ENCODE results near the gene KMO. TPM values are rescaled to one million over a fixed set of nuclear protein-coding genes. Genes with fewer than 3 reads are reported as not detected.

KMO gene
- polyA plus RNA-seq, 3 donors from 2014 or later: not detected

GRCh38 chr1:241631674-241632073, 99.5 kb downstream of the KMO start:
- H3K4me1 Mint-ChIP-seq: peaks cover 8 to 27% of the 10 kb centered on the region in 2 donors
- H3K27ac Mint-ChIP-seq: no peak overlapping the region
- H3K4me3 Mint-ChIP-seq: no peak overlapping the region
- H3K27me3 Mint-ChIP-seq (ENCODE audit: low read depth in 3 of 3): no peaks in the 10 kb centered on the region
- no peaks in the 10 kb centered on the region for H3K9me3 Mint-ChIP-seq
- peaks cover 4 to 18% (median 16%) of the 10 kb centered on the region in 3 donors for H3K36me3 Mint-ChIP-seq
- DNase-seq: no peak

GRCh38 chr1:241632987-241633386, 100.8 kb downstream of the KMO start:
- DNase-seq: no peak
- H3K4me3 Mint-ChIP-seq: no peak overlapping the region
- no peak overlapping the region for H3K27ac Mint-ChIP-seq
- peaks cover 4 to 18% (median 16%) of the 10 kb centered on the region in 3 donors for H3K36me3 Mint-ChIP-seq
- H3K9me3 Mint-ChIP-seq: no peaks in the 10 kb centered on the region
- peaks cover 8 to 32% of the 10 kb centered on the region in 2 donors for H3K4me1 Mint-ChIP-seq
- no peaks in the 10 kb centered on the region for H3K27me3 Mint-ChIP-seq (ENCODE audit: low read depth in 3 of 3)

GRCh38 chr1:241635556-241636152, 103.5 kb downstream of the KMO start:
- Mint-ChIP-seq H3K27ac (no peak overlapping the region), H3K4me1 (peaks cover 15 to 42% of the 10 kb centered on the region in 2 donors), H3K4me3 (no peak overlapping the region), H3K9me3 (no peaks in the 10 kb centered on the region), H3K36me3 (peaks cover 4 to 18% (median 16%) of the 10 kb centered on the region in 3 donors), H3K27me3 (ENCODE audit: low read depth in 3 of 3) (peaks cover 0 to 7% (median 1%) of the 10 kb centered on the region in 3 donors)
- peak in 1 of 3 donors; percentile 14 for DNase-seq

GRCh38 chr1:241636291-241636690, 104.1 kb downstream of the KMO start:
- peaks cover 4 to 18% (median 16%) of the 10 kb centered on the region in 3 donors for H3K36me3 Mint-ChIP-seq
- peaks cover 0 to 7% (median 4%) of the 10 kb centered on the region in 3 donors for H3K27me3 Mint-ChIP-seq (ENCODE audit: low read depth in 3 of 3)
- no peak overlapping the region for H3K27ac Mint-ChIP-seq
- H3K4me1 Mint-ChIP-seq: peaks cover 16 to 48% of the 10 kb centered on the region in 2 donors
- H3K4me3 Mint-ChIP-seq: no peak overlapping the region
- no peak for DNase-seq
- no peaks in the 10 kb centered on the region for H3K9me3 Mint-ChIP-seq

- H3K4me1 Mint-ChIP-seq: peaks cover 16 to 48% of the 10 kb centered on the region in 2 donors
- H3K27me3 Mint-ChIP-seq (ENCODE audit: low read depth in 3 of 3): peaks cover 0 to 7% (median 4%) of the 10 kb centered on the region in 3 donors
- H3K9me3 Mint-ChIP-seq: no peaks in the 10 kb centered on the region
- H3K36me3 Mint-ChIP-seq: peaks cover 2 to 15% (median 10%) of the 10 kb centered on the region in 3 donors
- no peak for DNase-seq
- H3K27ac Mint-ChIP-seq: no peak overlapping the region
- peak overlapping the region in 2 of 5 donors; percentile 3 to 66 for H3K4me3 Mint-ChIP-seq
Measured at GRCh38 chr1:241637046-241637590, 104.9 kb downstream of the KMO start.

- Mint-ChIP-seq H3K4me1 (peaks cover 16 to 48% of the 10 kb centered on the region in 2 donors), H3K27ac (no peak overlapping the region), H3K4me3 (peak overlapping the region in 4 of 5 donors; percentile 3 to 66 (median 34)), H3K27me3 (ENCODE audit: low read depth in 3 of 3) (peaks cover 0 to 7% (median 4%) of the 10 kb centered on the region in 3 donors), H3K9me3 (no peaks in the 10 kb centered on the region), H3K36me3 (peaks cover 0 to 14% (median 7%) of the 10 kb centered on the region in 3 donors)
- no peak for DNase-seq
Measured at GRCh38 chr1:241637604-241638003, 105.4 kb downstream of the KMO start.

GRCh38 chr1:241638099-241638682, 106.0 kb downstream of the KMO start:
- H3K36me3 Mint-ChIP-seq: peaks cover 0 to 14% (median 7%) of the 10 kb centered on the region in 3 donors
- no peak for DNase-seq
- peaks cover 16 to 48% of the 10 kb centered on the region in 2 donors for H3K4me1 Mint-ChIP-seq
- peaks cover 0 to 7% (median 4%) of the 10 kb centered on the region in 3 donors for H3K27me3 Mint-ChIP-seq (ENCODE audit: low read depth in 3 of 3)
- H3K9me3 Mint-ChIP-seq: no peaks in the 10 kb centered on the region
- peak overlapping the region in 4 of 5 donors; percentile 10 to 58 (median 23) for H3K4me3 Mint-ChIP-seq
- H3K27ac Mint-ChIP-seq: no peak overlapping the region

GRCh38 chr1:241638909-241639622, 106.9 kb downstream of the KMO start:
- Mint-ChIP-seq H3K4me3 (peak overlapping the region; percentile 87 to 89 (median 87)), H3K9me3 (no peaks in the 10 kb centered on the region), H3K27me3 (ENCODE audit: low read depth in 3 of 3) (peaks cover 0 to 7% (median 4%) of the 10 kb centered on the region in 3 donors), H3K4me1 (peaks cover 16 to 48% of the 10 kb centered on the region in 2 donors), H3K27ac (peak overlapping the region; percentile 6 to 84 (median 68)), H3K36me3 (peaks cover 0 to 10% (median 7%) of the 10 kb centered on the region in 3 donors)
- DNase-seq: no peak

- peaks cover 16 to 48% of the 10 kb centered on the region in 2 donors for H3K4me1 Mint-ChIP-seq
- H3K36me3 Mint-ChIP-seq: peaks cover 0 to 8% (median 7%) of the 10 kb centered on the region in 3 donors
- peaks cover 0 to 1% (median 0%) of the 10 kb centered on the region in 6 donors for H3K9me3 Mint-ChIP-seq
- peak overlapping the region; percentile 34 to 84 (median 68) for H3K27ac Mint-ChIP-seq
- H3K27me3 Mint-ChIP-seq (ENCODE audit: low read depth in 3 of 3): peaks cover 0 to 7% (median 4%) of the 10 kb centered on the region in 3 donors
- H3K4me3 Mint-ChIP-seq: peak overlapping the region; percentile 87 to 89 (median 87)
- DNase-seq: no peak
Measured at GRCh38 chr1:241639623-241640148, 107.5 kb downstream of the KMO start.

- Mint-ChIP-seq H3K27me3 (ENCODE audit: low read depth in 3 of 3) (peaks cover 0 to 7% (median 4%) of the 10 kb centered on the region in 3 donors), H3K36me3 (peaks cover 0 to 3% (median 2%) of the 10 kb centered on the region in 3 donors), H3K27ac (peak within 1 kb of the TSS; percentile 73 to 90 (median 87)), H3K4me1 (peaks cover 16 to 47% of the 10 kb centered on the region in 2 donors), H3K9me3 (peaks cover 0 to 3% (median 0%) of the 10 kb centered on the region in 6 donors), H3K4me3 (peak within 1 kb of the TSS; percentile 87 to 89 (median 87))
- DNase-seq: peak; percentile 89 to 91 (median 90)
Measured at GRCh38 chr1:241640149-241640866, 108.1 kb downstream of the KMO start, which contains the start of the genes CHML and OPN3. Gene CHML (minus strand): TSS chr1:241640369. CDS start chr1:241635766, 4,603 bp downstream. Gene OPN3 (minus strand): TSS chr1:241640369. CDS start chr1:241640254, 115 bp downstream.

- DNase-seq: no peak
- H3K4me1 Mint-ChIP-seq: peaks cover 14 to 41% of the 10 kb centered on the region in 2 donors
- H3K36me3 Mint-ChIP-seq: no peaks in the 10 kb centered on the region
- H3K27ac Mint-ChIP-seq: peak overlapping the region; percentile 73 to 90 (median 87)
- peaks cover 0 to 3% (median 0%) of the 10 kb centered on the region in 6 donors for H3K9me3 Mint-ChIP-seq
- peaks cover 0 to 7% (median 4%) of the 10 kb centered on the region in 3 donors for H3K27me3 Mint-ChIP-seq (ENCODE audit: low read depth in 3 of 3)
- peak overlapping the region; percentile 77 to 87 (median 83) for H3K4me3 Mint-ChIP-seq
Measured at GRCh38 chr1:241640867-241641622, 108.9 kb downstream of the KMO start.
